ENCODE results near the gene CAMSAP3.

The CAMSAP3 gene

GRCh38 chr19:7603919-7604318 lies 8.3 kb downstream of the CAMSAP3 start:
- no peak overlapping the region for H3K4me3 ChIP-seq (ENCODE audit: low read depth, low read length)
- no peak for TF ChIP-seq CTCF (IDR thresholded peaks at IDR 0.05; ENCODE audit: low read depth, low read length, missing control alignments)
- in situ Hi-C loops (cut with HindIII; ENCODE audit: low sequenced_read_pairs): no loop called here
- no peak for DNase-seq (ENCODE audit: low read depth)

DNA sequence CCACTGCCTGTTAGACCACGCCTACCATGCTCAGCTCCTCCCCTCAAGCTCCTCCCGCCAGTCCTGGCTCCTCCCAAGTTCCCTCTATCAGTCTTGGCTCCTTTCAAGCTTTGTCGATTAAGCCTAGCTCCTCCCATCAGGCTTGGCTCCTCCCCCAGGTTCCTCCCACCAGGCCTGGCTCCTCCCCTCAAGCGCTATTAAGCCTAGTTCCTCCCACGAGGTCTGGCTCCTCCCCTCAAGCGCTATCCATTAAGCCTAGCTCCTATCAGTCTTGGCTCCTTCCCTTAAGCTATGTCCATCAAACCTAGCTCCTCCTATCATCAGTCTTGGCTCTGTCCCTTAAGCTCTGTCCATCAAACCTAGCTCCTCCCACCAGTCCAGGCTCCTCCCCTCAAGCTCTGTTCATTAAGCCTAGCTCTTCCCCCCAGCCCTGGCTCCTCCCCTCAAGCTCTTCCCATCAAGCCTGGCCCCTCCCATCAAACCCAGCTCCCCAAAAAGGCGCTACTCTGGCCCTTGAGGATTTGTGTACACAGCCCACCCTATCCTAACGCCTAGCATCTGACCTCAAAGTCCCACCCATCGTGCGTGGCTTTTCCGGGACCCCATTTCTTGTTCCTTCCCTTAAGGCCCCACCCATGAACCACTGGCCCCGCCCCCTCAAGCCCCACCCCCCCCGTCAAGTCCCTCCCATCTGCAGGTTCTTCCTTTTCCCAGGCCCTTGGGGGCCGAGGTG lies 10.0 kb downstream of the CAMSAP3 start:
- no peak for TF ChIP-seq CTCF (IDR thresholded peaks at IDR 0.05; ENCODE audit: low read depth, low read length, missing control alignments)
- in situ Hi-C loops (cut with HindIII; ENCODE audit: low sequenced_read_pairs): no loop called here
- no peak overlapping the region for H3K4me3 ChIP-seq (ENCODE audit: low read depth, low read length)
- DNase-seq (ENCODE audit: low read depth): no peak

DNA sequence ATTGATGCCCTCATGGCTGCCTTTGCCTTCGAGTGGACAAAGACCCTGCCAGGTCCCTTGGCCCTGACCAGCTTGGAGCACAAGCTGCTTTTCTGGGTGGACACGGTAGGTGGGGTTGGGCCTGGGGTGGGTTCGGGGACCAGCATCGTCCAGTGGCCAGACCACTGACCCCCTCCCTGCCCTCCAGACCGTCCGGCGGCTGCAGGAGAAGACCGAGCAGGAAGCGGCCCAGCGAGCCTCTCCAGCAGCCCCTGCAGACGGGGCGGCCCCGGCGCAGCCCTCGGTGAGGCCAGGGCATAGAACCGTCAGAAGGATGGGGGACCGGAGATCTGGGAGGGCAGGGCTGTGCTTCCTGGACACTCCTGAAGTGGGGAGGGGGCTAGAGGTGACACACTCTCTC lies 10.6 kb downstream of the CAMSAP3 start:
- in situ Hi-C loops (cut with HindIII; ENCODE audit: low sequenced_read_pairs): no loop called here
- DNase-seq (ENCODE audit: low read depth): no peak
- no peak overlapping the region for H3K4me3 ChIP-seq (ENCODE audit: low read depth, low read length)
- TF ChIP-seq CTCF (IDR thresholded peaks at IDR 0.05; ENCODE audit: low read depth, low read length, missing control alignments): no peak

DNA sequence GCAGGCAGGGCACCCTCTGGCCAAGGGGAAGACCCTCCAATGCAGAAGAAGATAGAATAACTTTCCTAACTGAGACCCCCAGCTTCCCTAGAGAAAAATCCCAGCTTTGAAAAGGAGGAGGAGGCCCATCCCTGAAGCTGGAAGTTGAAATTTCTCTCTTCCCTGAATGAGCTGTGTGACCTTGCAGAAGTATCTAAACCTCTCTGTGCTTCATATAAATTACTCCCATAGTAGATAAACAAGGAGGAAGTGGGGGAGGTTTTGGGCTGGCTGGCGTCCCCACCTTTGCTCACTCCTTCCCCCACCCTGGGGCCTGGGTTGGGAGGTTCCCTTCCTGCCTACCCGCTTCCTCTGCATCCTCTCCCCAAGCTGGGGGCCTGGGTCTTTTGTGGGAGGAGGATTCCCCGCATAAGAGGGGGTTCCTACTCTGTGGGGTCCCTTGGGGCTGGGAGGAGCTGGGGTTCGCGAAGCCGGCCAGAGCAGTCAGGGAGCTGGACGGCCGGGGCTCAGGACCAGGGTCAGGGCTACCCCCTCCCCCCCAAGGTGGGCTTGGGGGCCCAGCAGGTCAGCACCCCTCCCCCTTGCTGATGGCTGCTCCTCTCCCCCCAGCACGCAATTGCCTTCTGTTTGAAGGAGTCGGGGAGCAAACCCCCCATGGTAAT lies 11.7 kb downstream of the CAMSAP3 start:
- in situ Hi-C loops (cut with HindIII; ENCODE audit: low sequenced_read_pairs): no loop called here
- no peak overlapping the region for H3K4me3 ChIP-seq (ENCODE audit: low read depth, low read length)
- DNase-seq (ENCODE audit: low read depth): no peak
- no peak for TF ChIP-seq CTCF (IDR thresholded peaks at IDR 0.05; ENCODE audit: low read depth, low read length, missing control alignments)

- in situ Hi-C loops (cut with HindIII; ENCODE audit: low sequenced_read_pairs): no loop called here
- no peak for DNase-seq (ENCODE audit: low read depth)
- TF ChIP-seq CTCF (IDR thresholded peaks at IDR 0.05; ENCODE audit: low read depth, low read length, missing control alignments): no peak
- H3K4me3 ChIP-seq (ENCODE audit: low read depth, low read length): no peak overlapping the region
These were observed 12.4 kb downstream of the CAMSAP3 start for GRCh38 chr19:7607874-7608560.

GRCh38 chr19:7610491-7611240 lies 15.0 kb downstream of the CAMSAP3 start:
- no peak overlapping the region for H3K4me3 ChIP-seq (ENCODE audit: low read depth, low read length)
- no peak for DNase-seq (ENCODE audit: low read depth)
- in situ Hi-C loops (cut with HindIII; ENCODE audit: low sequenced_read_pairs): no loop called here
- no peak for TF ChIP-seq CTCF (IDR thresholded peaks at IDR 0.05; ENCODE audit: low read depth, low read length, missing control alignments)
